WERI-Rb-1 (cell line): ENCODE results near the gene TCF12.

Experiments
- DNase-seq: peaks from one replicate; pipeline ENCODE4 v3.0.0-alpha.2; 2020
- H3K27ac ChIP-seq: fragments of 250-450 bp; sonication (Bioruptor Pico); 2 replicates; pipeline ENCODE4 v1.5.1; 2020; ENCODE audit warnings: mild to moderate bottlenecking, moderate library complexity
- H3K27me3 ChIP-seq: fragments of 250-450 bp; sonication (Bioruptor Pico); 2 replicates; pipeline ENCODE4 v1.5.1; 2021; ENCODE audit warnings: mild to moderate bottlenecking, low read depth, moderate library complexity; ENCODE audit not compliant: insufficient read depth, severe bottlenecking
- H3K36me3 ChIP-seq: fragments of 250-450 bp; sonication (Bioruptor Pico); 2 replicates; pipeline ENCODE4 v1.5.1; 2020; ENCODE audit warnings: mild to moderate bottlenecking, moderate library complexity
- H3K4me3 ChIP-seq: 2 replicates; pipeline ENCODE4 v1.5.1; 2011; ENCODE audit warnings: low read depth, mild to moderate bottlenecking, control low read depth, low read length
- H3K9me3 ChIP-seq: fragments of 250-450 bp; sonication (Bioruptor Pico); 2 replicates; pipeline ENCODE4 v1.5.1; 2021; ENCODE audit warnings: mild to moderate bottlenecking, moderate library complexity; ENCODE audit not compliant: severe bottlenecking
- CTCF ChIP-seq: IDR thresholded peaks from 2 replicates; pipeline ENCODE4 v1.5.1; 2011; ENCODE audit warnings: low read depth, mild to moderate bottlenecking, control low read depth, inconsistent platforms, low read length

The TCF12 gene

GRCh38 chr15:57027596-57027995 is 109.2 kb downstream of the TCF12 start:
- no peaks in the 10 kb centered on the region for H3K36me3 ChIP-seq
- H3K27ac ChIP-seq = no peak overlapping the region
- DNase-seq = no peak
- no peak for TF ChIP-seq CTCF
- no peak overlapping the region for H3K4me3 ChIP-seq
- H3K9me3 ChIP-seq = no peaks in the 10 kb centered on the region
- H3K27me3 ChIP-seq = no peaks in the 10 kb centered on the region

GRCh38 chr15:57028176-57028575 is 109.7 kb downstream of the TCF12 start:
- Histone ChIP-seq H3K4me3 (no peak overlapping the region), H3K27ac (no peak overlapping the region), H3K27me3 (no peaks in the 10 kb centered on the region), H3K9me3 (no peaks in the 10 kb centered on the region), H3K36me3 (no peaks in the 10 kb centered on the region)
- no peak for DNase-seq
- TF ChIP-seq CTCF = no peak

- Histone ChIP-seq H3K27ac (no peak overlapping the region), H3K4me3 (no peak overlapping the region), H3K27me3 (no peaks in the 10 kb centered on the region), H3K36me3 (no peaks in the 10 kb centered on the region), H3K9me3 (no peaks in the 10 kb centered on the region)
- no peak for TF ChIP-seq CTCF
- DNase-seq = no peak
Measured at GRCh38 chr15:57030011-57030410, 111.6 kb downstream of the TCF12 start.

GRCh38 chr15:57031082-57031481 is 112.6 kb downstream of the TCF12 start:
- DNase-seq = no peak
- no peaks in the 10 kb centered on the region for H3K36me3 ChIP-seq
- H3K27me3 ChIP-seq = no peaks in the 10 kb centered on the region
- no peak overlapping the region for H3K4me3 ChIP-seq
- H3K27ac ChIP-seq = no peak overlapping the region
- no peaks in the 10 kb centered on the region for H3K9me3 ChIP-seq
- no peak for TF ChIP-seq CTCF

GRCh38 chr15:57031605-57032004 is 113.2 kb downstream of the TCF12 start:
- Histone ChIP-seq H3K4me3 (no peak overlapping the region), H3K27ac (no peak overlapping the region), H3K36me3 (no peaks in the 10 kb centered on the region), H3K9me3 (no peaks in the 10 kb centered on the region), H3K27me3 (no peaks in the 10 kb centered on the region)
- TF ChIP-seq CTCF = no peak
- DNase-seq = no peak

- no peak overlapping the region for H3K27ac ChIP-seq
- TF ChIP-seq CTCF = no peak
- no peaks in the 10 kb centered on the region for H3K27me3 ChIP-seq
Measured at GRCh38 chr15:57032338-57032737, 113.9 kb downstream of the TCF12 start.

More at GRCh38 chr15:57032338-57032737, 113.9 kb downstream of the TCF12 start:
- no peak for DNase-seq
- Histone ChIP-seq H3K9me3 (no peaks in the 10 kb centered on the region), H3K4me3 (no peak overlapping the region), H3K36me3 (no peaks in the 10 kb centered on the region)
